Measurements from ENCODE around the gene ECD.

The ECD gene

GRCh38 chr10:73088304-73088703 is 79.5 kb downstream of the ECD start:
- TF ChIP-seq CTCF (conservative IDR thresholded peaks at IDR 0.05), result no peak
- no peak for TF ChIP-seq ZFX (IDR thresholded peaks at IDR 0.05)
- peak overlapping the region; percentile 84; the same call in 1 of the 2 replicates for H3K27ac ChIP-seq

GRCh38 chr10:73086816-73087215 is 81.0 kb downstream of the ECD start:
- peak overlapping the region; percentile 84 for H3K27ac ChIP-seq
- TF ChIP-seq CTCF (conservative IDR thresholded peaks at IDR 0.05), result no peak
- TF ChIP-seq ZFX (IDR thresholded peaks at IDR 0.05), result no peak

GRCh38 chr10:73084209-73084608 is 83.6 kb downstream of the ECD start:
- H3K27ac ChIP-seq, result no peak overlapping the region
- TF ChIP-seq ZFX (IDR thresholded peaks at IDR 0.05) (no peak), CTCF (conservative IDR thresholded peaks at IDR 0.05) (no peak)

Measured in C4-2B (cell line).